Sigmoid colon (tissue), 7 donors: ENCODE measurements around the gene GFY. TPM values are rescaled to one million over a fixed set of nuclear protein-coding genes. Genes with fewer than 3 reads are reported as not detected.

Experiments used
- DNase-seq: peaks from one replicate; pipeline ENCODE4 v3.0.0-alpha.2; 2019
- H3K27ac ChIP-seq, 4 donors: fragments of 200-600 bp; sonication (generic); one replicate each; pipeline ENCODE4 v1.5.1; 2016 to 2019; ENCODE audit warnings: mild to moderate bottlenecking in 1 of 4
- H3K27me3 ChIP-seq, 3 donors: fragments of 200-600 bp; sonication (generic); one replicate each; pipeline ENCODE4 v1.5.1; 2019; ENCODE audit warnings: mild to moderate bottlenecking in 1 of 3
- H3K36me3 ChIP-seq, 4 donors: fragments of 200-600 bp; sonication (generic); one replicate each; pipeline ENCODE4 v1.5.1; 2016 to 2019
- H3K4me1 ChIP-seq, 4 donors: fragments of 200-600 bp; sonication (generic); one replicate each; pipeline ENCODE4 v1.5.1; 2017 to 2019
- H3K4me3 ChIP-seq, 4 donors: fragments of 200-600 bp; sonication (generic); one replicate each; pipeline ENCODE4 v1.5.1; 2017 to 2019; ENCODE audit warnings: mild to moderate bottlenecking in 2 of 4, moderate library complexity in 1 of 4
- H3K9me3 ChIP-seq, 4 donors: fragments of 200-600 bp in 3 of 4; sonication (generic) in 3 of 4; one replicate each; pipeline versions ENCODE4 v1.5.1 to v1.6.1; 2013 to 2019
- CTCF ChIP-seq, 4 experiments: fragments of 450-650 bp in 3 of 4; fragments of 200-600 bp in 1 of 4; IDR thresholded peaks; one replicate each; pipeline ENCODE4 v1.5.1; 2016 to 2019; ENCODE audit warnings: antibody characterized with exemption in 4 of 4, mild to moderate bottlenecking in 3 of 4, moderate library complexity in 2 of 4
- EP300 ChIP-seq, 4 donors: sonication (generic); formaldehyde crosslinking; IDR thresholded peaks; one replicate each; pipeline ENCODE4 v1.6.1; 2017; ENCODE audit warnings: antibody characterized with exemption in 4 of 4
- POLR2A ChIP-seq, 2 donors: fragments of 450-650 bp; IDR thresholded peaks; one replicate each; pipeline ENCODE4 v1.6.1; 2016; ENCODE audit warnings: antibody characterized with exemption in 2 of 2, mild to moderate bottlenecking in 2 of 2, moderate library complexity in 2 of 2
- POLR2AphosphoS5 ChIP-seq, 4 donors: sonication (generic); formaldehyde crosslinking; IDR thresholded peaks; one replicate each; pipeline ENCODE4 v1.6.1; 2017; ENCODE audit warnings: antibody characterized with exemption in 4 of 4
- WGBS, 2 donors: extraction: QIAGEN DNeasy Blood & Tissue Kit; methylation state at CpG; one replicate each; pipeline ENCODE4 v1.1.7; 2013; 5-methylcytosine and 5-hydroxymethylcytosine counted together
- intact Hi-C: fragments of 100-400 bp; cut with DNase I; formaldehyde crosslinking; loops from one replicate; pipeline ENCODE4 v1.15.1; 2023
- polyA plus RNA-seq, 3 donors: library from polyadenylated mRNA; stranded (reverse); fragments of 200-250 nt; gene quantifications; one replicate each; pipeline ENCODE4 v1.2.3, GENCODE V29; 2013
- total RNA-seq, 4 donors: library from RNA; depleted of rRNA; stranded (reverse); fragments of >200 nt; gene quantifications; one replicate each; pipeline ENCODE4 v1.1.0, GENCODE V29; 2016
- donor health status: healthy with polysubstance abuse.
- donor health status: Bipolar disorder and iron deficiency.
- donor health status: healthy.

GFY gene
- total RNA-seq = not detected
- polyA plus RNA-seq = not detected

GRCh38 chr19:49425178-49425577 lies at the start of gene GFY:
GFY (plus strand) TSS chr19:49425388; CDS start chr19:49426431, 1,043 bp downstream.
- H3K36me3 ChIP-seq = no peaks in the 10 kb centered on the region
- DNase-seq = no peak
- no peak within 1 kb of the TSS for H3K27ac ChIP-seq
- peaks cover 77 to 100% (median 97%) of the 10 kb centered on the region in 3 donors for H3K27me3 ChIP-seq
- no peaks in the 10 kb centered on the region for H3K9me3 ChIP-seq
- WGBS, 2 donors = 27 to 53% methylated on average over 7 of the region's 7 CpGs
- peaks cover 0 to 39% (median 38%) of the 10 kb centered on the region in 4 donors for H3K4me1 ChIP-seq
- TF ChIP-seq POLR2AphosphoS5 (IDR thresholded peaks at IDR 0.05) (no peak), POLR2A (IDR thresholded peaks at IDR 0.05) (no peak), EP300 (IDR thresholded peaks at IDR 0.05) (no peak), CTCF (IDR thresholded peaks at IDR 0.05) (no peak)
- H3K4me3 ChIP-seq = no peak within 1 kb of the TSS
- intact Hi-C loops = no loop called here

- intact Hi-C loops = no loop called here
- TF ChIP-seq CTCF (IDR thresholded peaks at IDR 0.05) (no peak), POLR2AphosphoS5 (IDR thresholded peaks at IDR 0.05) (no peak), POLR2A (IDR thresholded peaks at IDR 0.05) (no peak)
- WGBS, 2 donors = 67 to 76% methylated on average over 3 of the region's 3 CpGs
- H3K4me1 ChIP-seq = no peaks in the 10 kb centered on the region
- no peak overlapping the region for H3K4me3 ChIP-seq
- no peak overlapping the region for H3K27ac ChIP-seq
- no peaks in the 10 kb centered on the region for H3K27me3 ChIP-seq
- DNase-seq = no peak
- no peaks in the 10 kb centered on the region for H3K36me3 ChIP-seq
- H3K9me3 ChIP-seq = peaks cover 0 to 11% (median 3%) of the 10 kb centered on the region in 4 donors
Observed at GRCh38 chr19:49378512-49378911, 46.7 kb upstream of the GFY start.

GRCh38 chr19:49380391-49380790 lies 44.8 kb upstream of the GFY start:
- no peaks in the 10 kb centered on the region for H3K36me3 ChIP-seq
- WGBS, 2 donors = 90 to 93% methylated on average over 3 of the region's 3 CpGs

GRCh38 chr19:49382639-49383038 lies 42.5 kb upstream of the GFY start:
- 90 to 92% methylated on average over 5 of the region's 5 CpGs for WGBS, 2 donors

More at GRCh38 chr19:49380391-49380790, 44.8 kb upstream of the GFY start:
- TF ChIP-seq EP300 (IDR thresholded peaks at IDR 0.05) (no peak), POLR2A (IDR thresholded peaks at IDR 0.05) (no peak), CTCF (IDR thresholded peaks at IDR 0.05) (no peak), POLR2AphosphoS5 (IDR thresholded peaks at IDR 0.05) (no peak)
- Histone ChIP-seq H3K27ac (no peak overlapping the region), H3K27me3 (no peaks in the 10 kb centered on the region), H3K4me3 (no peak overlapping the region), H3K4me1 (no peaks in the 10 kb centered on the region), H3K9me3 (peaks cover 0 to 11% (median 3%) of the 10 kb centered on the region in 4 donors)
- DNase-seq = no peak
- intact Hi-C loops = no loop called here

More at GRCh38 chr19:49382639-49383038, 42.5 kb upstream of the GFY start:
- Histone ChIP-seq H3K36me3 (no peaks in the 10 kb centered on the region), H3K27ac (no peak overlapping the region), H3K4me1 (no peaks in the 10 kb centered on the region), H3K27me3 (peaks cover 0 to 5% (median 0%) of the 10 kb centered on the region in 3 donors), H3K9me3 (peaks cover 0 to 11% (median 3%) of the 10 kb centered on the region in 4 donors), H3K4me3 (no peak overlapping the region)
- no peak for TF ChIP-seq CTCF (IDR thresholded peaks at IDR 0.05)
- no peak for TF ChIP-seq EP300 (IDR thresholded peaks at IDR 0.05)
- TF ChIP-seq POLR2A (IDR thresholded peaks at IDR 0.05) = no peak
- TF ChIP-seq POLR2AphosphoS5 (IDR thresholded peaks at IDR 0.05) = no peak
- intact Hi-C loops = no loop called here
- no peak for DNase-seq
